Endothelial cell of umbilical vein (primary cell): ENCODE data around the gene ATP2B2. TPM values are rescaled to one million over a fixed set of nuclear protein-coding genes. Genes with fewer than 3 reads are reported as not detected.
A peak's percentile ranks its signal among the peaks of the same experiment; 100 is the strongest.

Source experiments
- BruUV-seq: library from RNA; stranded (reverse); fragments of 400-500 nt; replicated peaks from 2 replicates; lab custom pipeline; 2021; lab: Mats Ljungman, UMichigan
- CTCF ChIA-PET: fragments of 300-600, 350-600 bp; sonication (Branson Sonifier 250); formaldehyde crosslinking; loops from one replicate; lab custom pipeline; 2021; ENCODE audit warnings: antibody characterized with exemption, inconsistent platforms; lab: Charles Lee
- POLR2A ChIA-PET: fragments of 300-600, 350-600 bp; sonication (Branson Sonifier 250); formaldehyde crosslinking; loops from one replicate; lab custom pipeline; 2021; ENCODE audit warnings: antibody characterized with exemption, inconsistent platforms; lab: Charles Lee
- DNase-seq: peaks from one replicate; pipeline ENCODE4 v3.0.0-alpha.2; 2011; ENCODE audit warnings: low read depth, low spot score
- FAIRE-seq: peaks from 2 replicates; lab custom pipeline; 2011; peaks lifted over from hg19 to GRCh38; lab: Jason Lieb, UNC
- H2AFZ ChIP-seq: 2 replicates; pipeline ENCODE4 v1.6.0; 2012; ENCODE audit warnings: low read depth, low read length, control low read depth, inconsistent platforms
- H3K27ac ChIP-seq: 2 replicates; pipeline ENCODE4 v1.5.1; 2011; ENCODE audit warnings: low read depth, mild to moderate bottlenecking, control low read depth, low read length, moderate library complexity; ENCODE audit not compliant: insufficient read depth
- H3K27me3 ChIP-seq, 2 experiments: 2 replicates each; pipeline versions ENCODE4 v1.6.0 to v1.6.1; 2011; ENCODE audit warnings: low read length in 2 of 2, mixed read lengths in 1 of 2; ENCODE audit not compliant: control insufficient read depth in 2 of 2, insufficient read depth in 2 of 2
- H3K36me3 ChIP-seq, 2 experiments: 2 replicates in 1 of 2; 3 replicates in 1 of 2; pipeline ENCODE4 v1.5.1; 2011; ENCODE audit warnings: low read length in 2 of 2, mild to moderate bottlenecking in 1 of 2, moderate library complexity in 1 of 2; ENCODE audit not compliant: control insufficient read depth in 2 of 2, insufficient read depth in 2 of 2; ENCODE audit errors: extremely low read depth in 1 of 2
- H3K4me1 ChIP-seq: 3 replicates; pipeline ENCODE4 v1.5.1; 2011; ENCODE audit warnings: mild to moderate bottlenecking, low read length; ENCODE audit not compliant: control insufficient read depth, insufficient read depth; ENCODE audit errors: extremely low read depth
- H3K4me2 ChIP-seq: 2 replicates; pipeline ENCODE4 v1.6.1; 2011; ENCODE audit warnings: low read length, control low read depth, mixed read lengths; ENCODE audit not compliant: insufficient read depth
- H3K4me3 ChIP-seq, 3 experiments: fragments of 200-600 bp in 1 of 3; sonication (generic), shearing (Covaris generic) in 1 of 3; replicated peaks in 1 of 3; 2 replicates each; pipeline ENCODE4 v1.5.1; 2011 to 2016; ENCODE audit warnings: control low read depth in 3 of 3, low read length in 3 of 3, mild to moderate bottlenecking in 2 of 3, inconsistent platforms in 1 of 3, low read depth in 1 of 3, moderate library complexity in 1 of 3; ENCODE audit not compliant: insufficient read depth in 1 of 3
- H3K79me2 ChIP-seq: 2 replicates; pipeline ENCODE4 v1.6.0; 2012; ENCODE audit warnings: low read length, inconsistent platforms; ENCODE audit not compliant: control insufficient read depth, insufficient read depth
- H3K9ac ChIP-seq: replicated peaks from 2 replicates; pipeline ENCODE3; 2011; ENCODE audit warnings: low read length, control low read depth; ENCODE audit not compliant: insufficient read depth; ENCODE audit errors: extremely low read depth
- H3K9me1 ChIP-seq: replicated peaks from 3 replicates; pipeline ENCODE4 v1.6.0; 2011; ENCODE audit warnings: mild to moderate bottlenecking, low read length; ENCODE audit not compliant: control insufficient read depth, insufficient read depth; ENCODE audit errors: extremely low read depth
- H3K9me3 ChIP-seq: replicated peaks from 2 replicates; pipeline ENCODE4 v1.5.1; 2012; ENCODE audit warnings: low read length, inconsistent platforms; ENCODE audit not compliant: control insufficient read depth, insufficient read depth
- H4K20me1 ChIP-seq: replicated peaks from 2 replicates; pipeline ENCODE3; 2011; ENCODE audit warnings: mild to moderate bottlenecking, low read length; ENCODE audit not compliant: control insufficient read depth, insufficient read depth; ENCODE audit errors: extremely low read depth
- FOS ChIP-seq: IDR thresholded peaks from 2 replicates; pipeline ENCODE4 v1.6.1; 2011; ENCODE audit warnings: mild to moderate bottlenecking, low read length, moderate library complexity, borderline replicate concordance; ENCODE audit not compliant: insufficient read depth
- GATA2 ChIP-seq: IDR thresholded peaks from 2 replicates; pipeline ENCODE4 v1.7.0; 2011; ENCODE audit warnings: low read depth, mild to moderate bottlenecking, moderate library complexity, mixed read lengths, low read length; ENCODE audit not compliant: insufficient read length, insufficient read depth
- JUN ChIP-seq: IDR thresholded peaks from 2 replicates; pipeline ENCODE4 v1.6.1; 2011; ENCODE audit warnings: borderline replicate concordance, low read depth; ENCODE audit not compliant: insufficient read length, insufficient read depth
- MYC ChIP-seq: IDR thresholded peaks from one replicate; pipeline ENCODE4 v1.6.1; 2011; ENCODE audit warnings: mild to moderate bottlenecking, low read depth, low read length
- POLR2A ChIP-seq: IDR thresholded peaks from 2 replicates; pipeline ENCODE4 v1.6.1; 2012; ENCODE audit warnings: low read depth, mild to moderate bottlenecking, control low read depth, low read length
- POLR2AphosphoS5 ChIP-seq: IDR thresholded peaks from 2 replicates; pipeline ENCODE4 v1.6.1; 2012; ENCODE audit warnings: low read depth, mild to moderate bottlenecking, control low read depth, low read length, moderate library complexity; ENCODE audit not compliant: insufficient read depth
- dilution Hi-C: fragments of 300-500 bp; cut with MboI; formaldehyde crosslinking; loops from one replicate; pipeline ENCODE4 v1.15.0; 2019; ENCODE audit warnings: low sequenced_read_pairs; ENCODE audit not compliant: extremely low pct_ligation_motif_present
- intact Hi-C: fragments of 100-400 bp; cut with micrococcal nuclease; formaldehyde crosslinking; loops from one replicate; pipeline ENCODE4 v1.10.0; 2022
- polyA plus RNA-seq, 4 experiments: library from polyadenylated mRNA; depleted of rRNA in 3 of 4; stranded (reverse) in 3 of 4; unstranded in 1 of 4; fragments of >200 nt; gene quantifications; 2 replicates each; pipeline versions ENCODE4 v1.2.1 to v1.2.3, GENCODE V29; 2011 to 2012; ENCODE audit warnings: missing spikeins in 1 of 4
- total RNA-seq: library from RNA; stranded (reverse); gene quantifications from 2 replicates; pipeline ENCODE4 v1.2.3, GENCODE V29; 2021
- TF ChIP-seq, protein P1 (sequence below): IDR thresholded peaks from 2 replicates; pipeline ENCODE4 v1.6.1; 2011; ENCODE audit not compliant: insufficient read depth, insufficient read length

The ATP2B2 gene
- total and polyA plus RNA-seq, 2 donors (not counting 3 experiments of a cell fraction or from before 2014, with no cell fraction given) = not detected

DNA sequence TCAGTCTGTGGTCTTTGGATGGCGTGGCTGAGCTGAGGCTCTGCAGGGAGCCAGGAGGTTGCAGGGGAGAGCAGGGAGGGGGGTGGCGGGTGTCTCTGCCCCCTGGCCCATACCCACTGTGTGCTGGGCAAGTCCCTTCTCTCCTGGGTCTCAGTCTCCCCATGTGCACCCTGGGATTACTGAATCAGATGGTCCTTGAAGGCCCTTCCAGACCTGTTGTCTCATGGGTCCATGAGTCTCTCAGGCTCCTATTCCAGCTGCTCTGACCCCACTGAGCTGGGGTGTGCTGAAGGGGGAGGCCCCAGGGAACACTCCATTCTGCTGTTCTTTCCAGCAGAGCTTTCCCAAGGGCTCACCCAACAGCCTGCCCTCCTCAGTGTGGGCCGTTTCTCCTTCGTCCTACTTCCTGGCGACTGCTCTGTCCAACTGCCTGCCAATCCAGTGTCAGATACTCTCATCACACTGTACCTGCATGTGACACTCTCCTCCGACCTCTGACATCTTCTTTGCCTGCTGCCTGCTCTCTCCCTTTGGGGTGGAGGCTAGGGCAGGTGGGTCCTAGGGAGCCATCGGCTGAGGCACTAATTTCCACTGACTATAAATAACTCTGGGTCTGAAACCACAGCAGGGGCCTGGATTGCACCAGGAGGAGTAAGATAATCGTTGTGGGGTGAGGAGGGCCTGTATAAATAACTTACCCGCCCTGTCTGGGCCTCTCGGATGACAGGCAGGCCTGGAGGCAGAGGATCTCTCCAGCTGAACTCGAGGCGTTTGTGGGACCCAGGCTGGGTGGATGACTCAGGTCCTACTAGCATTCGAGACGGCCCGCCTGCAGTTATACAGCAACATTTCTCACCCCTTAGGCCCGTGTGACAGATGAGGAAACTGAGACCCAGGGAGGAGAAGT, 67.1 kb downstream of the ATP2B2 start:
- Histone ChIP-seq H3K79me2 (no peaks in the 10 kb centered on the region), H3K9me3 (no peaks in the 10 kb centered on the region), H4K20me1 (no peaks in the 10 kb centered on the region), H3K4me3 (no peak overlapping the region), H3K27me3 (no peaks in the 10 kb centered on the region), H3K9me1 (no peaks in the 10 kb centered on the region), H2AFZ (no peak overlapping the region), H3K4me2 (no peak overlapping the region), H3K4me1 (peaks cover 4% of the 10 kb centered on the region), H3K27ac (no peak overlapping the region), H3K9ac (no peak overlapping the region), H3K36me3 (no peaks in the 10 kb centered on the region)
- intact Hi-C loops (no loop called here), dilution Hi-C loops (no loop called here)
- CTCF ChIA-PET = no interaction called here
- TF ChIP-seq POLR2AphosphoS5 (no peak), MYC (no peak), FOS (no peak), POLR2A (no peak)
- TF ChIP-seq, protein P1, sequence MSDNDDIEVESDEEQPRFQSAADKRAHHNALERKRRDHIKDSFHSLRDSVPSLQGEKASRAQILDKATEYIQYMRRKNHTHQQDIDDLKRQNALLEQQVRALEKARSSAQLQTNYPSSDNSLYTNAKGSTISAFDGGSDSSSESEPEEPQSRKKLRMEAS = no peak
- POLR2A ChIA-PET = no interaction called here
- BruUV-seq = no TSS peak
- DNase-seq = no peak
- no peak for FAIRE-seq

DNA sequence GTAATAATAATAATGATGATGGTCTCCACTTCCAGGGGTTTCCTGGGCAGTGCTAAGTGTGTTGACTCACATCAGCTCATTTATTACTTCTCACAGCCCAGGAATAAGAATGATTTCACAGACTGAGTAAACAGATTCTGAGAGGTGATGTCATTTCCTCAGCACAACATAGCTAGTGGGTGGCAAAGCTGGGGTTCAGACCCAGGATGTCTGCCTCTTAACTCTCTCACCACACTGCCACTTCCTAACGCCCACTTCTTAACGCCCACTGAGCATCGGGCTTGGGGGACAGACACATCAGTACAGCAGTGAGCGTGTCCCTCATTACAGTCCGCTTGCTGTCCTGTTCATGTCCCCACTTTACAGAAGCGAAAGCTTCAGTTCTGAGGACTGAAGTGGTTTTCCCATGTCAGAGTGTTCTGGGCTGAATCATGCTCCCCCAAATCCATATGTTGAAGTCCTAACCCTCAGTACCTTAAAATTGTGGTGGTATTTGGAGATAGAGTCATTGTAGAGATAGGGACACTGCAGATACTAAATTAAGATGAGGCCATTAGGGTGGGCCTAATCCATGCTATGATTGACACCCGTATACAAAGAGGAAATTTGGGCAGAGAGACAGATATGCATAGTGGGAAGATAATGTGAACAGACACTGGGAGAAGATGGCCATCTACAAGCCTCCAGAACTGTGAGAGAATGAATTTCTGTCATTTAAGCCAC, 68.0 kb downstream of the ATP2B2 start:
- peaks cover 4% of the 10 kb centered on the region for H3K4me1 ChIP-seq
- dilution Hi-C loops (no loop called here), intact Hi-C loops (no loop called here)
- no peaks in the 10 kb centered on the region for H3K27me3 ChIP-seq
- H3K9ac ChIP-seq = no peak overlapping the region
- CTCF ChIA-PET = interaction anchor here (0.7 kb wide), 1 partner anchor 28 kb away, joined by 3 read pairs; no protein-coding TSS in a partner anchor
- peak overlapping the region; percentile 1 for H2AFZ ChIP-seq
- H3K79me2 ChIP-seq = no peaks in the 10 kb centered on the region
- no peaks in the 10 kb centered on the region for H3K9me1 ChIP-seq
- no peak overlapping the region for H3K27ac ChIP-seq
- H3K4me3 ChIP-seq = no peak overlapping the region
- H3K36me3 ChIP-seq = no peaks in the 10 kb centered on the region
- POLR2A ChIA-PET = no interaction called here
- FAIRE-seq = peak; percentile 53
- DNase-seq = peak; percentile 53
- H3K4me2 ChIP-seq = no peak overlapping the region
- no peaks in the 10 kb centered on the region for H3K9me3 ChIP-seq
- TF ChIP-seq FOS (peak; percentile 50), JUN (peak; percentile 53), GATA2 (no peak)
- H4K20me1 ChIP-seq = no peaks in the 10 kb centered on the region
- BruUV-seq = no TSS peak
